Tibial nerve (tissue), 4 donors: Measurements from ENCODE around the gene PKN2. TPM values are rescaled to one million over a fixed set of nuclear protein-coding genes. Genes with fewer than 3 reads are reported as not detected.
"Not testable (repeated sequence)": the region's sequence is repeated elsewhere in the genome, so short reads cannot be mapped to it uniquely, and the experiment has no call there.

Experiments used
- DNase-seq, 2 donors: peaks; one replicate each; pipeline ENCODE4 v3.0.0-alpha.2; 2019; ENCODE audit warnings: low spot score in 2 of 2
- H3K27ac ChIP-seq, 4 donors: fragments of 200-600 bp; sonication (generic) in 3 of 4; one replicate each; pipeline ENCODE4 v1.5.1; 2017 to 2019; ENCODE audit warnings: mild to moderate bottlenecking in 1 of 4
- H3K27me3 ChIP-seq, 2 donors: fragments of 200-600 bp; sonication (generic) in 1 of 2; one replicate each; pipeline versions ENCODE4 v1.5.1 to v1.6.0; 2017 to 2019
- H3K36me3 ChIP-seq, 3 donors: fragments of 200-600 bp; sonication (generic); one replicate each; pipeline ENCODE4 v1.5.1; 2018 to 2019
- H3K4me1 ChIP-seq, 4 donors: fragments of 200-600 bp; sonication (generic) in 3 of 4; one replicate each; pipeline ENCODE4 v1.5.1; 2017 to 2019
- H3K4me3 ChIP-seq, 4 donors: fragments of 200-600 bp; sonication (generic) in 3 of 4; one replicate each; pipeline ENCODE4 v1.5.1; 2017 to 2019; ENCODE audit warnings: mild to moderate bottlenecking in 1 of 4, moderate library complexity in 1 of 4
- H3K9me3 ChIP-seq, 4 donors: fragments of 200-600 bp; sonication (generic) in 3 of 4; one replicate each; pipeline ENCODE4 v1.5.1; 2017 to 2019
- EP300 ChIP-seq, 2 donors: sonication (generic); formaldehyde crosslinking; IDR thresholded peaks; one replicate each; pipeline ENCODE4 v1.6.1; 2017; ENCODE audit warnings: antibody characterized with exemption in 2 of 2, mild to moderate bottlenecking in 1 of 2
- POLR2A ChIP-seq, 2 donors: fragments of 450-650 bp; IDR thresholded peaks; one replicate each; pipeline ENCODE4 v1.6.1; 2017; ENCODE audit warnings: antibody characterized with exemption in 2 of 2, mild to moderate bottlenecking in 2 of 2, moderate library complexity in 2 of 2
- WGBS, 2 donors: methylation state at CpG; one replicate each; pipeline ENCODE4 v1.1.5; 2018; 5-methylcytosine and 5-hydroxymethylcytosine counted together
- total RNA-seq, 4 donors: library from RNA; depleted of rRNA; stranded (reverse); fragments of >200 nt; gene quantifications; one replicate each; pipeline ENCODE4 v1.1.0, GENCODE V29; 2016
- TF ChIP-seq, protein P1 (sequence below), 5 experiments: fragments of 200-600 bp in 3 of 5; fragments of 450-650 bp in 2 of 5; sonication (generic) in 3 of 5; IDR thresholded peaks; one replicate each; pipeline ENCODE4 v1.5.1; 2016 to 2019; ENCODE audit warnings: antibody characterized with exemption in 5 of 5, mild to moderate bottlenecking in 3 of 5, moderate library complexity in 2 of 5

The PKN2 gene
- total RNA-seq, 4 donors from 2014 or later = 36.3 to 65.9 (median 50.1) TPM

- peaks cover 0 to 48% (median 4%) of the 10 kb centered on the region in 4 donors for H3K4me1 ChIP-seq
These were observed 192.7 kb downstream of the PKN2 start for GRCh38 chr1:88876573-88877365.

GRCh38 chr1:88877382-88877825 lies 193.3 kb downstream of the PKN2 start:
- Histone ChIP-seq H3K36me3 (peaks cover 0 to 22% (median 0%) of the 10 kb centered on the region in 3 donors), H3K9me3 (no peaks in the 10 kb centered on the region), H3K27ac (no peak overlapping the region), H3K4me3 (no peak overlapping the region), H3K27me3 (no peaks in the 10 kb centered on the region), H3K4me1 (peaks cover 0 to 50% (median 4%) of the 10 kb centered on the region in 4 donors)
- TF ChIP-seq, protein P1, sequence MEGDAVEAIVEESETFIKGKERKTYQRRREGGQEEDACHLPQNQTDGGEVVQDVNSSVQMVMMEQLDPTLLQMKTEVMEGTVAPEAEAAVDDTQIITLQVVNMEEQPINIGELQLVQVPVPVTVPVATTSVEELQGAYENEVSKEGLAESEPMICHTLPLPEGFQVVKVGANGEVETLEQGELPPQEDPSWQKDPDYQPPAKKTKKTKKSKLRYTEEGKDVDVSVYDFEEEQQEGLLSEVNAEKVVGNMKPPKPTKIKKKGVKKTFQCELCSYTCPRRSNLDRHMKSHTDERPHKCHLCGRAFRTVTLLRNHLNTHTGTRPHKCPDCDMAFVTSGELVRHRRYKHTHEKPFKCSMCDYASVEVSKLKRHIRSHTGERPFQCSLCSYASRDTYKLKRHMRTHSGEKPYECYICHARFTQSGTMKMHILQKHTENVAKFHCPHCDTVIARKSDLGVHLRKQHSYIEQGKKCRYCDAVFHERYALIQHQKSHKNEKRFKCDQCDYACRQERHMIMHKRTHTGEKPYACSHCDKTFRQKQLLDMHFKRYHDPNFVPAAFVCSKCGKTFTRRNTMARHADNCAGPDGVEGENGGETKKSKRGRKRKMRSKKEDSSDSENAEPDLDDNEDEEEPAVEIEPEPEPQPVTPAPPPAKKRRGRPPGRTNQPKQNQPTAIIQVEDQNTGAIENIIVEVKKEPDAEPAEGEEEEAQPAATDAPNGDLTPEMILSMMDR (IDR thresholded peaks at IDR 0.05) = peak; percentile 47 to 67 (median 52)
- TF ChIP-seq EP300 (IDR thresholded peaks at IDR 0.05) (no peak), POLR2A (IDR thresholded peaks at IDR 0.05) (no peak)
- 25 to 28% methylated on average over 6 of the region's 6 CpGs for WGBS, 2 donors
- no peak for DNase-seq

More at GRCh38 chr1:88876573-88877365, 192.7 kb downstream of the PKN2 start:
- Histone ChIP-seq H3K4me3 (no peak overlapping the region), H3K36me3 (peaks cover 0 to 21% (median 0%) of the 10 kb centered on the region in 3 donors), H3K9me3 (no peaks in the 10 kb centered on the region), H3K27ac (no peak overlapping the region), H3K27me3 (no peaks in the 10 kb centered on the region)
- WGBS, 2 donors = 50 to 54% methylated on average over 5 of the region's 5 CpGs
- no peak for TF ChIP-seq POLR2A (IDR thresholded peaks at IDR 0.05)
- TF ChIP-seq EP300 (IDR thresholded peaks at IDR 0.05) = no peak
- TF ChIP-seq, protein P1 (IDR thresholded peaks at IDR 0.05) = no peak
- DNase-seq = no peak

DNA sequence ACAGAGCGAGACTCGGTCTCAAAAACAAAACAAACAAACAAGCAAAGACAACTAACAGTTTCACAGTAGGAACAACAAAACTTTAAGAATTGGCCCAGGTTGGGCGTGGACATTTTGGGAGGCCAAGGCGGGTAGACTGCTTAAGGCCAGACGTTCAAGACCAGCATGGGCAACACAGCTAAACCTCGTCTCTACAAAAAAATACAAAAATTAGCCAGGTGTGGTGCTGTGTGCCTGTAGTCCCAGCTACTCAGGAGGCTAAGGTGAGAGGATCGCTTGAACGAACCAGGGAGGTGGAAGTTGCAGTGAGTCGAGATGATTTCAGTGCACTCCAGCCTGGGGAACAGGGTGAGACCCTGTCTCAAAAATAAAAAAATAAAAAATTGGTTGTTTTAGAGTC lies 193.8 kb downstream of the PKN2 start:
- no peak overlapping the region for H3K4me3 ChIP-seq
- TF ChIP-seq EP300 (IDR thresholded peaks at IDR 0.05) = no peak
- no peak for TF ChIP-seq POLR2A (IDR thresholded peaks at IDR 0.05)
- TF ChIP-seq, protein P1 (IDR thresholded peaks at IDR 0.05) = no peak
- H3K9me3 ChIP-seq = no peaks in the 10 kb centered on the region
- 73 to 76% methylated on average over 9 of the region's 9 CpGs for WGBS, 2 donors
- H3K27me3 ChIP-seq = no peaks in the 10 kb centered on the region
- H3K36me3 ChIP-seq = peaks cover 0 to 22% (median 0%) of the 10 kb centered on the region in 3 donors
- H3K4me1 ChIP-seq = peaks cover 0 to 55% (median 5%) of the 10 kb centered on the region in 4 donors
- no peak overlapping the region for H3K27ac ChIP-seq
- no peak for DNase-seq

DNA sequence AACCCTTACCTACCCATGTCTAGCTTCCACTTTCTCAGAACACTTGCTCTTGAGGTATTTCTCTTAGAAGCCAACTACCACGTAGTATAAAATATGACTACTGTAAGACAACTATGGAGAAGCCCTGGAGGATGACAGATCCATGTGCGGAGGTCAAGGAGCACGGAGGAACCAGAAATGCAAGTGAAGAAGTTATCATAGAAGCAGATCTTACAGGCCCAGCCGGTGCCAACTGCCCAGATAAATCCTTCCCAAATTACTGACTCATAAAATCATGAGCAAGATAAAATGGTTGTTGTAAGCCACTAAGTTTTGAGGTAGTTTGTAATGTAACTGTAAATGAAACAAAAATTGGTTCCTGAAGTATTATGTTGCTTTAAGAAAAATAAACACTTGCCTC lies 194.7 kb downstream of the PKN2 start:
- peaks cover 0 to 63% (median 6%) of the 10 kb centered on the region in 4 donors for H3K4me1 ChIP-seq
- no peak overlapping the region for H3K4me3 ChIP-seq
- no peaks in the 10 kb centered on the region for H3K9me3 ChIP-seq
- no peaks in the 10 kb centered on the region for H3K27me3 ChIP-seq
- TF ChIP-seq POLR2A (IDR thresholded peaks at IDR 0.05) (no peak), EP300 (IDR thresholded peaks at IDR 0.05) (no peak)
- no peak for DNase-seq
- H3K27ac ChIP-seq = no peak overlapping the region
- H3K36me3 ChIP-seq = peaks cover 0 to 28% (median 0%) of the 10 kb centered on the region in 3 donors
- 79 to 85% methylated on average over 4 of the region's 4 CpGs for WGBS, 2 donors

GRCh38 chr1:88880717-88881116 lies 196.6 kb downstream of the PKN2 start:
- 62 to 77% methylated on average over 8 of the region's 8 CpGs for WGBS, 2 donors
- not testable (repeated sequence) for H3K27ac ChIP-seq, DNase-seq, H3K27me3 ChIP-seq, H3K4me3 ChIP-seq, H3K9me3 ChIP-seq
- Histone ChIP-seq H3K36me3 (peaks cover 0 to 47% (median 10%) of the 10 kb centered on the region in 3 donors), H3K4me1 (peaks cover 0 to 52% (median 6%) of the 10 kb centered on the region in 4 donors)

DNA sequence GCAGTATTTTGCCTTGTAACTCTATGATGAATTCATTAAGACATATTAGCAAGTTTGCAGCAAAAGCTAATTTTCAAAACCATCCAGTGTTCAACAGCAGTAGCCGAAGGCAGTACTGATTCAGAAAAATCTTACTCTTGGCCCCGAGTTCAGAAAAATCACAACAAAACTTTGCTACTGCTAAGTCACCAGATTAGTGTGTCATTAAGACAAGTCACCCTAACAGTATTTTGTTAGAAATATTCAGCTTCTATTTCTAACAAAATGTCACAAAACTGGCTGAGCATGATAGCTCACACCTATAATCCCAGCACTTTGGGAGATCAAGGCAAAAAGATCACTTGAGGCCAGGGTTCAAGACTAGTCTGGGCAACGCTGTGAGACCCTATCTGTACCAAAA lies 199.1 kb downstream of the PKN2 start:
- Histone ChIP-seq H3K36me3 (peaks cover 0 to 64% (median 20%) of the 10 kb centered on the region in 3 donors), H3K27ac (peak overlapping the region in 1 of 4 donors; percentile 57), H3K4me1 (peaks cover 0 to 33% (median 1%) of the 10 kb centered on the region in 4 donors), H3K4me3 (no peak overlapping the region), H3K27me3 (no peaks in the 10 kb centered on the region), H3K9me3 (no peaks in the 10 kb centered on the region)
- WGBS, 2 donors = 57 to 64% methylated on average over 3 of the region's 3 CpGs
- DNase-seq = no peak
- TF ChIP-seq, protein P1 (IDR thresholded peaks at IDR 0.05) = no peak
- TF ChIP-seq POLR2A (IDR thresholded peaks at IDR 0.05) (no peak), EP300 (IDR thresholded peaks at IDR 0.05) (no peak)
